Adrenal gland (tissue), 12 donors: ENCODE data around the gene VPS35L. TPM values are rescaled to one million over a fixed set of nuclear protein-coding genes. Genes with fewer than 3 reads are reported as not detected.

Experiments used
- DNase-seq, 7 donors: peaks; one replicate each; pipeline ENCODE4 v3.0.0-alpha.2; 2019 to 2020
- H3K27ac ChIP-seq, 5 donors: fragments of 200-600 bp; sonication (generic) in 4 of 5; 1 replicate in 3 of 5; 2 replicates in 2 of 5; pipeline versions ENCODE4 v1.5.1 to v1.8.0; 2016 to 2020; ENCODE audit warnings: mild to moderate bottlenecking in 1 of 5
- H3K27me3 ChIP-seq: fragments of 200-600 bp; 2 replicates; pipeline ENCODE4 v1.8.0; 2021
- H3K36me3 ChIP-seq, 2 donors: fragments of 200-600 bp; replicated peaks in 1 of 2; 1 replicate in 1 of 2; 2 replicates in 1 of 2; pipeline versions ENCODE4 v1.5.1 to v1.8.0; 2018 to 2022
- H3K4me1 ChIP-seq, 2 donors: fragments of 200-600 bp; replicated peaks in 1 of 2; 1 replicate in 1 of 2; 2 replicates in 1 of 2; pipeline versions ENCODE4 v1.5.1 to v1.8.0; 2018 to 2021
- H3K4me3 ChIP-seq, 4 donors: fragments of 200-600 bp; sonication (generic) in 3 of 4; one replicate each; pipeline ENCODE4 v1.5.1; 2016 to 2018
- H3K9me3 ChIP-seq, 3 donors: fragments of 200-600 bp; sonication (generic) in 1 of 3; replicated peaks in 1 of 3; 1 replicate in 2 of 3; 2 replicates in 1 of 3; pipeline versions ENCODE4 v1.5.1 to v1.8.0; 2016 to 2021
- CTCF ChIP-seq, 6 experiments: fragments of 450-650 bp in 4 of 6; fragments of 200-600 bp in 2 of 6; sonication (generic) in 1 of 6; IDR thresholded peaks; 1 replicate in 5 of 6; 2 replicates in 1 of 6; pipeline versions ENCODE4 v1.5.1 to v1.8.0; 2016 to 2021; ENCODE audit warnings: antibody characterized with exemption in 6 of 6, mild to moderate bottlenecking in 2 of 6, moderate library complexity in 1 of 6
- POLR2A ChIP-seq, 2 donors: fragments of 450-650 bp; IDR thresholded peaks; one replicate each; pipeline ENCODE4 v1.6.1; 2017; ENCODE audit warnings: antibody characterized with exemption in 2 of 2, mild to moderate bottlenecking in 2 of 2, moderate library complexity in 1 of 2
- WGBS, 4 donors: extraction: QIAGEN DNeasy Blood & Tissue Kit in 2 of 4; methylation state at CpG; one replicate each; pipeline versions ENCODE4 v1.1.5 to v1.1.7; 2013 to 2017; 5-methylcytosine and 5-hydroxymethylcytosine counted together
- intact Hi-C, 2 donors: fragments of 100-400 bp; cut with DNase I; formaldehyde crosslinking; loops; one replicate each; pipeline versions ENCODE4 v1.14.1 to v1.15.0; 2022 to 2023
- polyA plus RNA-seq, 3 donors: library from polyadenylated mRNA; stranded (reverse); fragments of 200-250 nt in 2 of 3; fragments of 350-450 nt in 1 of 3; fragmentation: Illumina TruSeq in 1 of 3; extraction: RNeasy Lipid Tissue Mini Kit (QIAGEN cat#74804) in 1 of 3; gene quantifications; one replicate each; pipeline ENCODE4 v1.2.3, GENCODE V29; 2013 to 2014
- total RNA-seq, 9 donors: library from RNA; depleted of rRNA in 4 of 9; stranded (reverse); fragments of >200 nt in 4 of 9; fragments of 120-200 nt in 1 of 9; fragmentation: NEBNext Ultra II Directional in 1 of 9; extraction: Animal tissue kit (Norgen Biotek cat#: 25700) in 1 of 9; gene quantifications; one replicate each; pipeline versions ENCODE4 v1.1.0 to v1.2.4, GENCODE V29; 2013 to 2023
- donor health status: healthy with polysubstance abuse.
- donor health status: Bipolar disorder and iron deficiency.
- donor health status: DM: yes; HTN: yes; CAD: no.
- donor health status: DM: no; HTN: no; CAD: no.
- donor health status: DM: no; HTN: no; CAD: no.
- donor health status: DM: yes; HTN: yes; CAD: no.

The VPS35L gene
- total and polyA plus RNA-seq, 12 donors: 38.3 to 96.7 (median 66.9) TPM

GRCh38 chr16:19621445-19621844 lies 65.9 kb downstream of the VPS35L start:
- Histone ChIP-seq H3K4me1 (no peaks in the 10 kb centered on the region), H3K36me3 (peaks cover 0 to 37% of the 10 kb centered on the region in 2 donors), H3K9me3 (no peaks in the 10 kb centered on the region), H3K27ac (no peak overlapping the region), H3K27me3 (no peaks in the 10 kb centered on the region), H3K4me3 (no peak overlapping the region)
- DNase-seq: no peak
- TF ChIP-seq CTCF (IDR thresholded peaks at IDR 0.05) (no peak), POLR2A (IDR thresholded peaks at IDR 0.05) (no peak)
- intact Hi-C loops: no loop called here
- whole genome bisulfite sequencing, 4 donors: 65 to 81% (median 76%) methylated on average over 3 of the region's 3 CpGs

GRCh38 chr16:19625039-19625438 lies 69.5 kb downstream of the VPS35L start:
- no peak overlapping the region for H3K27ac ChIP-seq
- H3K9me3 ChIP-seq: no peaks in the 10 kb centered on the region
- H3K36me3 ChIP-seq: peaks cover 0 to 19% of the 10 kb centered on the region in 2 donors
- 89 to 96% (median 92%) methylated on average over 6 of the region's 6 CpGs for WGBS, 4 donors
- TF ChIP-seq CTCF (IDR thresholded peaks at IDR 0.05): no peak
- no peak for TF ChIP-seq POLR2A (IDR thresholded peaks at IDR 0.05)
- no peaks in the 10 kb centered on the region for H3K27me3 ChIP-seq
- H3K4me1 ChIP-seq: no peaks in the 10 kb centered on the region
- intact Hi-C loops: no loop called here
- no peak overlapping the region for H3K4me3 ChIP-seq
- DNase-seq: no peak

GRCh38 chr16:19636436-19637267 lies 81.1 kb downstream of the VPS35L start:
- intact Hi-C loops: no loop called here
- 83 to 91% (median 87%) methylated on average over 6 to 7 of the region's 7 CpGs for WGBS, 4 donors
- H3K27ac ChIP-seq: peak overlapping the region in 1 of 5 donors; percentile 21

GRCh38 chr16:19639986-19640421 lies 84.5 kb downstream of the VPS35L start:
- Histone ChIP-seq H3K4me3 (no peak overlapping the region), H3K4me1 (no peaks in the 10 kb centered on the region), H3K36me3 (peaks cover 0 to 40% of the 10 kb centered on the region in 2 donors), H3K9me3 (no peaks in the 10 kb centered on the region), H3K27ac (no peak overlapping the region), H3K27me3 (no peaks in the 10 kb centered on the region)
- peak in 4 of 7 donors; percentile 17 to 53 (median 22) for DNase-seq
- intact Hi-C loops: no loop called here
- WGBS, 4 donors: 42 to 55% (median 47%) methylated on average over 8 of the region's 8 CpGs
- TF ChIP-seq CTCF (IDR thresholded peaks at IDR 0.05): no peak
- TF ChIP-seq POLR2A (IDR thresholded peaks at IDR 0.05): no peak

More at GRCh38 chr16:19636436-19637267, 81.1 kb downstream of the VPS35L start:
- Histone ChIP-seq H3K4me3 (no peak overlapping the region), H3K27me3 (no peaks in the 10 kb centered on the region), H3K4me1 (no peaks in the 10 kb centered on the region), H3K36me3 (peaks cover 0 to 52% of the 10 kb centered on the region in 2 donors), H3K9me3 (no peaks in the 10 kb centered on the region)
- no peak for DNase-seq
- no peak for TF ChIP-seq CTCF (IDR thresholded peaks at IDR 0.05)
- TF ChIP-seq POLR2A (IDR thresholded peaks at IDR 0.05): no peak
